ENCODE data around the gene CDH15.

- no peak for TF ChIP-seq YY1 (IDR thresholded peaks at IDR 0.05; ENCODE audit: extremely low read depth, insufficient replicate concordance, low read depth, low read length)
- no peak for TF ChIP-seq CTCF (IDR thresholded peaks at IDR 0.05 in 2 of 3, conservative IDR thresholded peaks at IDR 0.05 in 1 of 3; ENCODE audit: borderline replicate concordance in 1 of 3, insufficient read depth in 1 of 3, low read depth in 2 of 3, low read length in 2 of 3)
- TF ChIP-seq POLR2A (IDR thresholded peaks at IDR 0.05; ENCODE audit: borderline replicate concordance, extremely low read depth, insufficient read depth, insufficient read length) = no peak
- TF ChIP-seq REST (IDR thresholded peaks at IDR 0.05; ENCODE audit: low read depth) = no peak
- TF ChIP-seq SRF (IDR thresholded peaks at IDR 0.05; ENCODE audit: low read depth) = no peak
- no peak for TF ChIP-seq EZH2 (IDR thresholded peaks at IDR 0.05)
Measured at GRCh38 chr16:89131783-89132182, 39.8 kb upstream of the CDH15 start.

Data from HCT116 (cell line).